Astrocyte (in vitro differentiated cells and primary cell): ENCODE data around the gene CDKN2B-AS1. TPM values are rescaled to one million over a fixed set of nuclear protein-coding genes. Genes with fewer than 3 reads are reported as not detected.

Source experiments
- DNase-seq: peaks from one replicate; pipeline ENCODE4 v3.0.0-alpha.2; 2010; ENCODE audit warnings: low read depth
- FAIRE-seq: peaks from 2 replicates; lab custom pipeline; 2011; peaks lifted over from hg19 to GRCh38; lab: Jason Lieb, UNC
- H2AFZ ChIP-seq: 2 replicates; pipeline ENCODE4 v1.6.0; 2012; ENCODE audit warnings: low read depth, low read length, inconsistent platforms
- H3K27ac ChIP-seq: 2 replicates; pipeline ENCODE4 v1.5.1; 2011; ENCODE audit warnings: low read depth, low read length, inconsistent platforms
- H3K27me3 ChIP-seq: 2 replicates; pipeline ENCODE4 v1.6.0; 2011; ENCODE audit warnings: low read length, inconsistent platforms; ENCODE audit not compliant: insufficient read depth
- H3K36me3 ChIP-seq: 2 replicates; pipeline ENCODE4 v1.5.1; 2011; ENCODE audit warnings: low read length, inconsistent platforms; ENCODE audit not compliant: insufficient read depth
- H3K4me1 ChIP-seq: 2 replicates; pipeline ENCODE4 v1.5.1; 2011; ENCODE audit warnings: low read length, inconsistent platforms; ENCODE audit not compliant: insufficient read depth
- H3K4me2 ChIP-seq: 2 replicates; pipeline ENCODE4 v1.6.0; 2012; ENCODE audit warnings: low read length, inconsistent platforms
- H3K4me3 ChIP-seq: 2 replicates; pipeline ENCODE4 v1.5.1; 2011; ENCODE audit warnings: low read depth, mild to moderate bottlenecking, low read length, inconsistent platforms; ENCODE audit not compliant: insufficient read depth
- H3K79me2 ChIP-seq: 2 replicates; pipeline ENCODE4 v1.6.0; 2012; ENCODE audit warnings: mild to moderate bottlenecking, low read length, inconsistent platforms; ENCODE audit not compliant: insufficient read depth
- H3K9ac ChIP-seq: 2 replicates; pipeline ENCODE4 v1.6.0; 2012; ENCODE audit warnings: mild to moderate bottlenecking, low read length, inconsistent platforms
- H3K9me3 ChIP-seq: 2 replicates; pipeline ENCODE4 v1.5.1; 2012; ENCODE audit warnings: low read depth, mild to moderate bottlenecking, low read length, inconsistent platforms; ENCODE audit not compliant: insufficient read depth
- H4K20me1 ChIP-seq: 2 replicates; pipeline ENCODE4 v1.6.0; 2012; ENCODE audit warnings: low read length, inconsistent platforms; ENCODE audit not compliant: insufficient read depth
- H3K27ac Mint-ChIP-seq: one replicate; pipeline ENCODE4 v1.8.0; 2021; ENCODE audit warnings: mild to moderate bottlenecking, mixed read lengths; ENCODE audit not compliant: unreplicated experiment
- H3K27me3 Mint-ChIP-seq: one replicate; pipeline ENCODE4 v1.8.0; 2021; ENCODE audit warnings: low read depth, mixed read lengths; ENCODE audit not compliant: unreplicated experiment
- H3K36me3 Mint-ChIP-seq: one replicate; pipeline ENCODE4 v1.8.0; 2021; ENCODE audit warnings: low read depth, mixed read lengths; ENCODE audit not compliant: unreplicated experiment
- H3K4me1 Mint-ChIP-seq: one replicate; pipeline ENCODE4 v1.8.0; 2021; ENCODE audit warnings: low read depth, mixed read lengths; ENCODE audit not compliant: unreplicated experiment
- H3K4me3 Mint-ChIP-seq: one replicate; pipeline ENCODE4 v1.8.0; 2021; ENCODE audit warnings: mild to moderate bottlenecking, moderate library complexity, mixed read lengths; ENCODE audit not compliant: unreplicated experiment
- H3K9me3 Mint-ChIP-seq: one replicate; pipeline ENCODE4 v1.8.0; 2021; ENCODE audit warnings: mild to moderate bottlenecking, mixed read lengths; ENCODE audit not compliant: unreplicated experiment
- CTCF ChIP-seq: IDR thresholded peaks from 2 replicates; pipeline ENCODE4 v1.5.1; 2011; ENCODE audit warnings: low read depth, mild to moderate bottlenecking, inconsistent platforms, low read length, moderate library complexity; ENCODE audit not compliant: insufficient read depth
- EZH2 ChIP-seq: IDR thresholded peaks from 2 replicates; pipeline ENCODE4 v1.6.1; 2012; ENCODE audit warnings: mild to moderate bottlenecking, low read length, inconsistent platforms; ENCODE audit not compliant: insufficient read depth
- total RNA-seq: library from RNA; stranded (reverse); gene quantifications from 2 replicates; pipeline ENCODE4 v1.2.1, GENCODE V29; 2021

The CDKN2B-AS1 gene
- total RNA-seq, 1 donor from 2014 or later: 2.3 TPM

GRCh38 chr9:21985964-21986667 lies 8.5 kb upstream of the CDKN2B-AS1 start:
- peaks cover 7% of the 10 kb centered on the region for H3K9me3 Mint-ChIP-seq
- Histone ChIP-seq H3K79me2 (peaks cover 34% of the 10 kb centered on the region), H3K4me1 (peaks cover 24% of the 10 kb centered on the region), H3K9ac (no peak overlapping the region), H3K36me3 (no peaks in the 10 kb centered on the region), H2AFZ (no peak overlapping the region), H3K27ac (no peak overlapping the region), H3K27me3 (no peaks in the 10 kb centered on the region), H3K4me2 (no peak overlapping the region), H3K9me3 (peaks cover 4% of the 10 kb centered on the region), H3K4me3 (no peak overlapping the region), H4K20me1 (no peaks in the 10 kb centered on the region)
- no peak for DNase-seq
- H3K27ac Mint-ChIP-seq: no peak overlapping the region
- TF ChIP-seq CTCF (no peak), EZH2 (no peak)
- H3K4me1 Mint-ChIP-seq: peaks cover 2% of the 10 kb centered on the region
- peaks cover 65% of the 10 kb centered on the region for H3K27me3 Mint-ChIP-seq
- FAIRE-seq: no peak
- H3K4me3 Mint-ChIP-seq: no peak overlapping the region
- H3K36me3 Mint-ChIP-seq: peaks cover 16% of the 10 kb centered on the region

GRCh38 chr9:21988056-21988990 lies 6.3 kb upstream of the CDKN2B-AS1 start:
- Mint-ChIP-seq H3K27me3 (peaks cover 51% of the 10 kb centered on the region), H3K36me3 (peaks cover 16% of the 10 kb centered on the region), H3K4me1 (peaks cover 5% of the 10 kb centered on the region), H3K4me3 (no peak overlapping the region), H3K9me3 (peaks cover 7% of the 10 kb centered on the region), H3K27ac (no peak overlapping the region)
- no peaks in the 10 kb centered on the region for H3K36me3 ChIP-seq
- TF ChIP-seq EZH2 (no peak), CTCF (no peak)
- H4K20me1 ChIP-seq: no peaks in the 10 kb centered on the region
- DNase-seq (no peak), FAIRE-seq (no peak)
- H3K9me3 ChIP-seq: peaks cover 4% of the 10 kb centered on the region
- H3K4me3 ChIP-seq: no peak overlapping the region
- H3K79me2 ChIP-seq: peaks cover 57% of the 10 kb centered on the region
- H3K27me3 ChIP-seq: no peaks in the 10 kb centered on the region
- H3K4me1 ChIP-seq: peaks cover 24% of the 10 kb centered on the region
- peak overlapping the region; percentile 70 for H3K27ac ChIP-seq
- peak overlapping the region; percentile 79 for H3K4me2 ChIP-seq
- peak overlapping the region; percentile 69 for H3K9ac ChIP-seq
- no peak overlapping the region for H2AFZ ChIP-seq
